Transverse colon (tissue), 4 donors: ENCODE data around the gene PRDM9.
"Not testable (repeated sequence)": the region's sequence is repeated elsewhere in the genome, so short reads cannot be mapped to it uniquely, and the experiment has no call there.

ENCODE experiments used
- CTCF ChIP-seq, 5 experiments: fragments of 200-600 bp in 3 of 5; fragments of 450-650 bp in 2 of 5; sonication (generic) in 3 of 5; IDR thresholded peaks; 1 replicate in 2 of 5; 2 replicates in 3 of 5; pipeline ENCODE4 v1.5.1; 2016 to 2017; ENCODE audit warnings: antibody characterized with exemption in 5 of 5, inconsistent platforms in 3 of 5, mild to moderate bottlenecking in 2 of 5, moderate library complexity in 1 of 5
- POLR2AphosphoS5 ChIP-seq, 3 donors: sonication (generic); formaldehyde crosslinking; IDR thresholded peaks; one replicate each; pipeline ENCODE4 v1.6.1; 2016; ENCODE audit warnings: antibody characterized with exemption in 3 of 3

GRCh38 chr5:23486227-23486626, 21.2 kb upstream of the PRDM9 start:
- not testable (repeated sequence) for TF ChIP-seq CTCF, POLR2AphosphoS5 (IDR thresholded peaks at IDR 0.05)
